ENCODE measurements around the gene DCAF7. TPM values are rescaled to one million over a fixed set of nuclear protein-coding genes. Genes with fewer than 3 reads are reported as not detected.
A peak's percentile ranks its signal among the peaks of the same experiment; 100 is the strongest.

The DCAF7 gene, protein sequence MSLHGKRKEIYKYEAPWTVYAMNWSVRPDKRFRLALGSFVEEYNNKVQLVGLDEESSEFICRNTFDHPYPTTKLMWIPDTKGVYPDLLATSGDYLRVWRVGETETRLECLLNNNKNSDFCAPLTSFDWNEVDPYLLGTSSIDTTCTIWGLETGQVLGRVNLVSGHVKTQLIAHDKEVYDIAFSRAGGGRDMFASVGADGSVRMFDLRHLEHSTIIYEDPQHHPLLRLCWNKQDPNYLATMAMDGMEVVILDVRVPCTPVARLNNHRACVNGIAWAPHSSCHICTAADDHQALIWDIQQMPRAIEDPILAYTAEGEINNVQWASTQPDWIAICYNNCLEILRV
- total RNA-seq = 10 to 100 TPM; 26.0 to 86.3 (median 42.3) TPM

DNA sequence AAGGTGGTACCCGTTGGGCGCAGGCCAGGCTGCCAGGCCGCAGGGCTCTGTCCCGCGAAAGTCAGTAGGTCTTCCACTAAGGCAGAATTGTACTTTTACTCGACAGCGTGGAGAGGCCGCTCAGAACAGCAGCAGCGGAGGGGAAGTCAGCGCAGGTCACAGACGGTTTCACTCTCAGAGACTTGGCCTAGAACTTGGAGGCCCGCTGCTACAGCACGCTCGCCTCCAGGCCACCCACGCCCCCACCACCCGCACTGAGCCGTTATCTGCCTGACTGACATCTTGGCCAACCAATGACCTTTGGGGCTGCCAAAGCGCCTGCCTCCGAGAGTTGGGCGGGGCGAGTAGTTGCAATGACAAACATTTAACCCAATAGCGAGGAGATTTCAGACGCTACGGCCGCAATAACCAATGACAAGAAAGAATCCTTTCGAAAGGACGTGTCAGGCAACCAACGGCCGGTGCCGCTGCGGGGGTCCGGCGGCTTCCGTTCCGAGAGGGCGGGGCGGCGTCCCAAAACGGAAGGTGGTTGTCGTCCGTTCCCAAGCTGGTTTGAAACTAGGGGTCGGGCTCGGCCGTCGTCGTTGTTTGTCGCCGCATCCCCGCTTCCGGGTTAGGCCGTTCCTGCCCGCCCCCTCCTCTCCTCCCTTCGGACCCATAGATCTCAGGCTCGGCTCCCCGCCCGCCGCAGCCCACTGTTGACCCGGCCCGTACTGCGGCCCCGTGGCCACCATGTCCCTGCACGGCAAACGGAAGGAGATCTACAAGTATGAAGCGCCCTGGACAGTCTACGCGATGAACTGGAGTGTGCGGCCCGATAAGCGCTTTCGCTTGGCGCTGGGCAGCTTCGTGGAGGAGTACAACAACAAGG is at the start of gene DCAF7:
TSS of gene DCAF7 (plus strand) at position 532 of the 871 bp plus-strand sequence. CDS start at position 733, 201 bp downstream.
- Histone ChIP-seq H3K27ac (peak within 1 kb of the TSS; percentile 86 to 94 (median 92)), H3K36me3 (no peaks in the 10 kb centered on the region), H3K9me3 (no peaks in the 10 kb centered on the region), H3K27me3 (no peaks in the 10 kb centered on the region), H3K4me3 (peak within 1 kb of the TSS; percentile 68 to 85 (median 78)), H3K4me1 (peaks cover 28 to 52% (median 39%) of the 10 kb centered on the region in 4 donors)
- WGBS, 2 donors = 0% methylated on average over 17 to 63 of the region's 72 CpGs
- TF ChIP-seq EP300 (IDR thresholded peaks at IDR 0.05) (no peak), POLR2A (IDR thresholded peaks at IDR 0.05) (peak in 3 of 4 donors; percentile 49 to 85 (median 59)), POLR2AphosphoS5 (IDR thresholded peaks at IDR 0.05) (peak; percentile 74 to 83), CTCF (IDR thresholded peaks at IDR 0.05) (no peak)
- ATAC-seq (ENCODE audit: low FRiP score in 2 of 2) (peak; percentile 98 to 100), DNase-seq (peak; percentile 98 to 99)

DNA sequence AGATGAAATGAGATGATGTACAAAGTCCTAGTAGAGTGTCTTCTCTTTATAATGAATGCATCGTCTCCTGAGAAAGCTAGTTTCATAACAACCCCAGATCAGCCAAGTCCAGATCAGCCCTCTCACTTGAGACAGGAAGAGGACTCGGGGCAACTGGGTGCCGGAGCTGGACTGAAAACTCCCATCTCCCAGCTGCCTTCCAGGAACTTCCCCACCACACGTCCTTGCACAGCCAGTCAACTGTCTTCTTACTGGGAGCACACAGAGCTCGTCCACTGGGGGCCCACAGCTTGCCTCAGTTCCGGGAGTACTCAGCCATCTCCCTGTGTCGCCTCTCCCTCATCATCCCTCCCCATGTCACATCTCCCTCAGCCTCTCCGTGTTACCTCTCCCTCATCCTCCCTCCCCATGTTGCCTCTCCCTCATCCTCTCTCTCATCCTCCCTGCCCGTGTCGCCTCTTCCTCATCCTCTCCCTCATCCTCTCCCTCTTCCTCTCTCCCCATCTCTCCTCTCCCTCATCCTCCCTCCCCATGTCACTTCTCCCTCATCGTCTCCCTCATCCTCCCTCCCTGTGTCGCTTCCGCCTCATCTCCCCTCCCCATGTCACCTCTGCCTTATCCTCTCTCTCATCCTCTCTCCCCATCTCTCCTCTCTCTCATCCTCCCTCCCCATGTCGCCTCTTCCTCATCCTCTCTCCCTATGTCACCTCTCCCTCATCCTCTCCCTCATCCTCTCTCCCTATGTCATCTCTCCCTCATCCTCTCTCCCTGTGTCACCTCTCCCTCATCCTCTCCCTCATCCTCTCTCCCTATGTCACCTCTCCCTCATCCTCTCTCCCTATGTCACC is 49.5 kb upstream of the DCAF7 start:
- peaks cover 23 to 33% (median 30%) of the 10 kb centered on the region in 4 donors for H3K4me1 ChIP-seq
- no peaks in the 10 kb centered on the region for H3K9me3 ChIP-seq
- no peaks in the 10 kb centered on the region for H3K27me3 ChIP-seq
- WGBS, 2 donors = 60 to 65% methylated on average over 13 to 14 of the region's 14 CpGs
- H3K27ac ChIP-seq = peak overlapping the region in 1 of 4 donors; percentile 54
- no peak overlapping the region for H3K4me3 ChIP-seq
- no peaks in the 10 kb centered on the region for H3K36me3 ChIP-seq
- TF ChIP-seq CTCF (IDR thresholded peaks at IDR 0.05) (no peak), POLR2A (IDR thresholded peaks at IDR 0.05) (peak in 1 of 4 donors; percentile 46)
- peak in 1 of 2 donors; percentile 12 for ATAC-seq (ENCODE audit: low FRiP score in 2 of 2)
- no peak for DNase-seq

DNA sequence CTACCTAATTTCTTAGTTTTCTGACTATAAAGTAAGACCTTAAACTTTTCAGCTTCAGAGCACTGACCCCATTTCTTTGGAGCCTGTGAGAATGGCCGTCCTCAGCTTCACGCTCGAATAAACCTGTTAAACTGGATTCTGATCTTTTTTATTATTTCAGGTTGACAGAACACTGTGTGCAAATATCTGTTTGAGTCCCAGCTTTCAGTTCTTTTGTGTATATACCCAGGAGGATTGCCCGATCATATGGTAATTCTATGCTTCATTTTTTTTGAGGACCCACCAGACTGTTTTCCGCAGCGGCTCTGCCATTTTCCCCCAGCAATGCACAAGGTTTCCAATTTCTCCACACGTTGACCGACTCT is 47.0 kb upstream of the DCAF7 start:
- Histone ChIP-seq H3K27me3 (no peaks in the 10 kb centered on the region), H3K9me3 (no peaks in the 10 kb centered on the region), H3K27ac (peak overlapping the region in 1 of 4 donors; percentile 22), H3K36me3 (no peaks in the 10 kb centered on the region), H3K4me1 (peaks cover 9 to 17% (median 13%) of the 10 kb centered on the region in 4 donors), H3K4me3 (no peak overlapping the region)
- WGBS, 2 donors = 51 to 75% methylated on average over 8 of the region's 8 CpGs
- no peak for TF ChIP-seq POLR2AphosphoS5 (IDR thresholded peaks at IDR 0.05)
- no peak for TF ChIP-seq CTCF (IDR thresholded peaks at IDR 0.05)
- TF ChIP-seq POLR2A (IDR thresholded peaks at IDR 0.05) = no peak
- no peak for TF ChIP-seq EP300 (IDR thresholded peaks at IDR 0.05)
- no peak for DNase-seq
- no peak for ATAC-seq (ENCODE audit: low FRiP score in 2 of 2)

- Histone ChIP-seq H3K36me3 (no peaks in the 10 kb centered on the region), H3K27ac (peak overlapping the region in 1 of 4 donors; percentile 22), H3K27me3 (no peaks in the 10 kb centered on the region), H3K4me3 (no peak overlapping the region), H3K9me3 (no peaks in the 10 kb centered on the region), H3K4me1 (peaks cover 2 to 12% (median 7%) of the 10 kb centered on the region in 4 donors)
- no peak for DNase-seq
- no peak for TF ChIP-seq POLR2A (IDR thresholded peaks at IDR 0.05)
- no peak for TF ChIP-seq CTCF (IDR thresholded peaks at IDR 0.05)
- no peak for TF ChIP-seq POLR2AphosphoS5 (IDR thresholded peaks at IDR 0.05)
- TF ChIP-seq EP300 (IDR thresholded peaks at IDR 0.05) = no peak
- no peak for ATAC-seq (ENCODE audit: low FRiP score in 2 of 2)
These were observed 46.0 kb upstream of the DCAF7 start for GRCh38 chr17:63504261-63504660.
